IPS-20b (cell line): ENCODE results near the gene WDR74.
A peak's percentile ranks its signal among the peaks of the same experiment; 100 is the strongest.

Experiments
- H3K27ac ChIP-seq: one replicate; pipeline ENCODE4 v1.5.1; 2013; ENCODE audit warnings: low read length
- H3K27me3 ChIP-seq: 2 replicates; pipeline ENCODE4 v1.6.1; 2013; ENCODE audit warnings: mild to moderate bottlenecking, low read length, inconsistent platforms; ENCODE audit not compliant: insufficient read depth
- H3K36me3 ChIP-seq: 2 replicates; pipeline ENCODE4 v1.6.1; 2013; ENCODE audit warnings: low read depth, mild to moderate bottlenecking, inconsistent platforms, low read length, moderate library complexity; ENCODE audit not compliant: insufficient read depth
- H3K4me1 ChIP-seq: 2 replicates; pipeline ENCODE4 v1.6.1; 2013; ENCODE audit warnings: mild to moderate bottlenecking, control low read depth, inconsistent platforms, low read length, moderate library complexity; ENCODE audit not compliant: insufficient read depth
- H3K4me3 ChIP-seq: 2 replicates; pipeline ENCODE4 v1.5.1; 2013; ENCODE audit warnings: mild to moderate bottlenecking, low read length, inconsistent platforms
- H3K9ac ChIP-seq: 2 replicates; pipeline ENCODE4 v1.6.1; 2013; ENCODE audit warnings: low read depth, mild to moderate bottlenecking, inconsistent platforms, low read length, moderate library complexity
- H3K9me3 ChIP-seq: 2 replicates; pipeline ENCODE4 v1.6.1; 2013; ENCODE audit warnings: mild to moderate bottlenecking, low read depth, low read length, inconsistent platforms; ENCODE audit not compliant: insufficient read depth

The WDR74 gene

GRCh38 chr11:62804310-62805075, 34.9 kb downstream of the WDR74 start:
- Histone ChIP-seq H3K27ac (no peak overlapping the region), H3K36me3 (peaks cover 42% of the 10 kb centered on the region), H3K4me3 (peak overlapping the region; percentile 95), H3K9ac (peak overlapping the region; percentile 86), H3K27me3 (no peaks in the 10 kb centered on the region), H3K9me3 (no peaks in the 10 kb centered on the region), H3K4me1 (0 out of 2 replicates have a peak, but pooled peaks cover 2% of the 10 kb centered on the region)

GRCh38 chr11:62801071-62801470, 38.3 kb downstream of the WDR74 start:
- Histone ChIP-seq H3K27me3 (no peaks in the 10 kb centered on the region), H3K36me3 (peaks cover 76% of the 10 kb centered on the region), H3K4me1 (0 out of 2 replicates have a peak, but pooled peaks cover 2% of the 10 kb centered on the region), H3K4me3 (no peak overlapping the region), H3K27ac (no peak overlapping the region), H3K9ac (no peak overlapping the region), H3K9me3 (no peaks in the 10 kb centered on the region)

DNA sequence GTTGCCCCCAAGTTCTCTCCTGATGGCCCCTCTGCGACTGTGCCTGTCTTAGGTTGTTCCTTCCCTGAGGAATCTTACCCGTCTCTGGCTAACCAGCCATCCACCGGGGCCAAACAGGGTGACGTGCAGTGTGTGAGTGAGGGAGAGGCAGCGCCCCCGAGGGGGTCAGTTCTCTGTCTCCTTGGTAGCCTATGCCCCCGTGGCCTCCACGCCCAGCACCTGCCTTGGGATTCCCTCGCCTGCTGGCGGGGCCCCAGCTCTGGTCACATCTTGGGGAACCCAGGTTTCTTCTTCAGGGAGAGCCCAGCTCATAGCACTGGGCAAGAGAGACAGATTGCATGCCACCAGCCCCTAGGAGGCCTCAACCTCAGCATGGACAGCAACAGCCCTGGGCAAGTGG, 39.9 kb downstream of the WDR74 start:
- Histone ChIP-seq H3K27ac (no peak overlapping the region), H3K36me3 (peaks cover 92% of the 10 kb centered on the region), H3K27me3 (no peaks in the 10 kb centered on the region), H3K9me3 (no peaks in the 10 kb centered on the region), H3K4me1 (0 out of 2 replicates have a peak, but pooled peaks cover 2% of the 10 kb centered on the region), H3K9ac (no peak overlapping the region), H3K4me3 (no peak overlapping the region)

DNA sequence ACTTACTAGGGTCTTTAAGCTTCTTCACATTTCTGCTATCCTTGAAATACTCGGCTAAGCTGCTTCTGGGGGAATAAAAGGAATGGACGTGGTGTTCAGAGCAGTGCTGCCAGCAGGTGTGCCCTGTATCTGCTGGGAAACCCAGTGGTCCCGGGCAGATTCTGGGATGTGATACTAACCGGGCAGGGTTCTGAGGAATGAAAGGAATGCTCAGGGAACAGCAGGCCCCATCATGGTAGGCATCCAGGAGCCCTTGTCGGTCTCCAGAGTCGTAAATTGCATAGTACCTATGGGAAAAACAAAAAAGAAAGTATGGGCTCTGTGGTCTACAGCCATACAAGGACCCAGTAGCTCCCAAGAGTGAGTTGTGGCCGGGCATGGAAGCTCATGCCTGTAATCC, 43.1 kb downstream of the WDR74 start:
- Histone ChIP-seq H3K4me3 (no peak overlapping the region), H3K36me3 (peaks cover 89% of the 10 kb centered on the region), H3K9ac (no peak overlapping the region), H3K27me3 (no peaks in the 10 kb centered on the region), H3K27ac (no peak overlapping the region), H3K4me1 (no peaks in the 10 kb centered on the region), H3K9me3 (no peaks in the 10 kb centered on the region)

- H3K27me3 ChIP-seq, result no peaks in the 10 kb centered on the region
- no peak overlapping the region for H3K4me3 ChIP-seq
- no peak overlapping the region for H3K27ac ChIP-seq
- H3K36me3 ChIP-seq, result peaks cover 84% of the 10 kb centered on the region
- no peak overlapping the region for H3K9ac ChIP-seq
- no peaks in the 10 kb centered on the region for H3K4me1 ChIP-seq
- no peaks in the 10 kb centered on the region for H3K9me3 ChIP-seq
These were observed 45.1 kb downstream of the WDR74 start for GRCh38 chr11:62794201-62794775.

DNA sequence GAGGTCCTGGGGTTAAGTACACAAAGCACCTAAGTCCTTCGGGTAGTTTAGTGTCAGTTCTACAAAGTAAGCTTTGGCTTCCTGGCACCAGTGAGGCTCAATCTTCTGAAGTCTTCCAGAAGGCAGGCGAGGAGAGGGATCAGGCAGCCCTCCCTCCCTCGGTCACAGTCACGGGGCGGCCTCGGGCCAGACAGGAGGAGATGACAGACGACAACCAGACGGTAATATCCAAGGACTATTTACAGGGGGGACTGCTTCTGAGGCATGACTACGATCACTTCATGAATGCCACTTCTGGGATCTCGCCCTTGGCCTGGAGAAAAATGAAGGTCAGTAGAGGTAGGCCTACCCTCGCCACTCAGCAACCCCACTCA, 47.2 kb downstream of the WDR74 start:
- no peaks in the 10 kb centered on the region for H3K4me1 ChIP-seq
- H3K9ac ChIP-seq, result peak overlapping the region; percentile 96; the same call in 1 of the 2 replicates
- peak overlapping the region; percentile 93; the same call in 1 of the 2 replicates for H3K4me3 ChIP-seq
- peaks cover 70% of the 10 kb centered on the region for H3K36me3 ChIP-seq
- no peak overlapping the region for H3K27ac ChIP-seq
- no peaks in the 10 kb centered on the region for H3K27me3 ChIP-seq
- H3K9me3 ChIP-seq, result no peaks in the 10 kb centered on the region

DNA sequence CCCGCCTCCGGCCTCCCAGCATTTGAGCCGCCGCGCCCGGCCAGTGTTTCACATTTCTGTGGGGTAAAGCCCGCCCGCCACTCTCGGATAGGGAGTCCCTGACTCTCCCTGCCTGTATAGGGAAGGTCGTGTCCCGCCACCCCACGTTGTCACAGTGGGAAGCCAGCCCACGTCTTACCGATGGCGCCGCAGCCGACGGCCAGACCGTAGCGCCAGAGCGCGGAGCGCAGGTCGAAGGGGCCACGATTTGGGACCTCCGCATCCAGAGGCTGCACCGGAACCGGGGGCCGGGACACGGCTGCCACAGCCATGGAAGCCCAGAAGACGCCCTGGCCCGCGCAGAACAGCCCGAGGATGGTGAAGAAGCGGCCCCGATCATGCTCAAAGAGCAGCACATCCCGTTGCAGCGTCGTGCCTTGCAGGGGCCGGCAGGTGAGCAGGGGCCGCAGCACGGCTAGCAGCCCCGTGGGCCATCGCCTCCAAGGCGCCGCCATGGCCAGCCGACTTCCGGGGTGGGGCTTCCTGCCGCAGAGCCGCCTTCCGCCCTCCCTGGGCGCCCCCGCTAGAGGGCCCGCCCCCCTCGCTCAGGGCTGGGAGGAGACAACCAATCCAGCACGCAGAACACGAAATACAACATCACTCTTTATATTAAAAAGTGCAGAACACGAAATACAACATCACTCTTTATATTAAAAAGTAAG, 47.7 kb downstream of the WDR74 start, which contains the start of gene TMEM223:
TMEM223 (minus strand) TSS at position 506 of the 701 bp plus-strand sequence; CDS start at position 494, 12 bp downstream.
- H3K4me3 ChIP-seq, result peak within 1 kb of the TSS; percentile 93
- no peaks in the 10 kb centered on the region for H3K27me3 ChIP-seq
- H3K4me1 ChIP-seq, result no peaks in the 10 kb centered on the region
- peak within 1 kb of the TSS; percentile 96 for H3K9ac ChIP-seq
- H3K9me3 ChIP-seq, result no peaks in the 10 kb centered on the region
- H3K36me3 ChIP-seq, result peaks cover 65% of the 10 kb centered on the region
- H3K27ac ChIP-seq, result peak within 1 kb of the TSS; percentile 80

DNA sequence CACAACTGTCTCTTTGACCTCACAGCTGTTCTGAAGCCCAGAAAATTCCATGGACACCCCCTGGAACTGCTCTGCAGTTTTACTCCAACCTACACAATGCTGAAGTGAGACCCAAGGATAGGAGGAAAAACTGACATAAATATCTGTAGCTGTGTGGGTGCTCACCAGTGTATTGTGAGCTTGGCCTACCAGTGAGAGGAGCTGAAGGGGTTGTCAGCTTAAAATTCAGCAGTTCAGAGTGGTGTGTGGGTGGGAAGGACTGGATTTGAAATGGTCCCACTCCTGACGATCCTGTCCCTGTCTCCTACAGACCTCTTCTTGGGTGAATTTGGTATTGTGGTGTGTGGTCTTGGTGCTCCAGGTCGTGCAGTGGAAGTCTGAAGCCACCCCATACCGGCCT, 49.8 kb downstream of the WDR74 start:
- Histone ChIP-seq H3K9ac (no peak overlapping the region), H3K36me3 (peaks cover 55% of the 10 kb centered on the region), H3K27ac (no peak overlapping the region), H3K9me3 (no peaks in the 10 kb centered on the region), H3K4me1 (no peaks in the 10 kb centered on the region), H3K27me3 (no peaks in the 10 kb centered on the region), H3K4me3 (no peak overlapping the region)

DNA sequence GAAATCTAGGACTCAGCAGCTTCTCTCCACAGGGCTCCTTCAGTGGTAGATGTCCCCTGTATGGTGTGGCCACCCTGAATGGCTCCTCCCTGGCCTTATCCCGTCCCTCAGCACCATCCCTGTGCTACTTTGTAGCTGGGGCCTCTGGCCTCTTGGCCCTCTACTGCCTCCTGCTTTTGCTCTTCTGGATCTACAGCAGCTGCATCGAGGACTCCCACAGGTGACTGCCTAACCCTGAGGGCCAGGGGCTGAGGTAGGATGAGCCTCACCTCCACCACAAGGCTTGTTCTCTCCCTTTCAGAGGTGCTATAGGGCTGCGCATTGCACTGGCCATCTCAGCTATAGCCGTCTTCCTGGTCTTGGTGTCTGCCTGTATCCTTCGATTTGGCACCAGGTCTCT, 50.4 kb downstream of the WDR74 start:
- Histone ChIP-seq H3K27ac (no peak overlapping the region), H3K27me3 (no peaks in the 10 kb centered on the region), H3K36me3 (peaks cover 51% of the 10 kb centered on the region), H3K9ac (no peak overlapping the region), H3K4me3 (no peak overlapping the region), H3K9me3 (no peaks in the 10 kb centered on the region), H3K4me1 (no peaks in the 10 kb centered on the region)

DNA sequence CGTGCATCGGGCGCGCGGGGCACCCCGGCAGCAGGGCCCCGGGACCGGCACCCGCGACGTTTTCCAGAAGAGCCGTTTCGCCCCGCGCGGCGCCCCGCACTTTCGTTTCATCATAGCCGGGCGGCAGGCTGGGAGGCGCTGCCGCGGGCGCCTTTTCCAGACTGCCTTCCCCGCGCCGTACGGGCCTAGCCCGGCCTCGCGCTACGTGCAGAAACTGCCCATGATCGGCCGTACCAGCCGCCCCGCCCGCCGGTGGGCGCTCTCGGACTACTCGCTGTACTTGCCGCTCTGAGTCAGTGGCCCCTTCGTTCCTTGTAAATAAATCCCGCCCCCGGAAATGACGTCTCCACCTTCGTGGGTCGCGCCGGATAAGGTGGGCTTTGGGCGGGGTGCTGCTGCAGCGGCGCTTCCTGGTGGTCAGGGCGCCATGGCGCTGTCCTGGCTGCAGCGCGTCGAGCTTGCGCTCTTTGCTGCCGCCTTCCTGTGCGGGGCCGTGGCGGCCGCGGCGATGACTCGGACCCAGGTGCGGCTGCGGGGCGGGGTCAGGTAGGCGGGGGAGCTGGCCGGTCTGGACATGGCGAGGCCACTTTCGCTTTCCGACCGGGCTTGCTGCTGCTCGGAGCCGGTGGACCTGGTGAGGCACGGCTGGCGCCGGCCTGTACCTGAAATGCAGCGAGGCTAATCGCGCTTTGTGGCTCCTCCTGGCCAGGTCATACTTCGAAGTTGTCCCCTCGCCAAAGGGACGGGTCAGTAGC, 52.2 kb downstream of the WDR74 start, which contains the start of gene TMEM179B:
TMEM179B (plus strand) TSS at position 398 of the 755 bp plus-strand sequence; CDS start at position 428, 30 bp downstream.
- Histone ChIP-seq H3K9me3 (no peaks in the 10 kb centered on the region), H3K9ac (peak within 1 kb of the TSS; percentile 89), H3K27me3 (no peaks in the 10 kb centered on the region), H3K4me1 (no peaks in the 10 kb centered on the region), H3K27ac (peak within 1 kb of the TSS; percentile 65), H3K4me3 (peak within 1 kb of the TSS; percentile 91), H3K36me3 (peaks cover 51% of the 10 kb centered on the region)

GRCh38 chr11:62786318-62787004, 52.9 kb downstream of the WDR74 start:
- no peaks in the 10 kb centered on the region for H3K9me3 ChIP-seq
- H3K9ac ChIP-seq, result peak overlapping the region; percentile 89; the same call in 1 of the 2 replicates
- no peaks in the 10 kb centered on the region for H3K4me1 ChIP-seq
- H3K36me3 ChIP-seq, result peaks cover 55% of the 10 kb centered on the region
- no peaks in the 10 kb centered on the region for H3K27me3 ChIP-seq
- peak overlapping the region; percentile 91 for H3K4me3 ChIP-seq
- no peak overlapping the region for H3K27ac ChIP-seq
